A172 (cell line): ENCODE results near the gene KRTAP10-8. TPM values are rescaled to one million over a fixed set of nuclear protein-coding genes. Genes with fewer than 3 reads are reported as not detected.

Source experiments
- total RNA-seq: library from RNA; depleted of rRNA; stranded (reverse); fragments of >200 nt; shearing (Covaris generic); gene quantifications from 2 replicates; pipeline ENCODE4 v1.2.3, GENCODE V29; 2014; rRNA removed

KRTAP10-8 gene
- total RNA-seq, 1 experiment from 2014 or later: not detected

Other genes with a start within 250 kb of the KRTAP10-8 start
- 0.50 and 1.5 TPM in 2 replicates for gene LRRC3, start 156.6 kb upstream of the KRTAP10-8 start, total RNA-seq
- gene KRTAP10-1, start 71.9 kb upstream of the KRTAP10-8 start, total RNA-seq: not detected in 2 replicates
- not detected in 2 replicates for gene KRTAP10-2, start 60.6 kb upstream of the KRTAP10-8 start, total RNA-seq
- not detected in 2 replicates for gene KRTAP10-3, start 53.3 kb upstream of the KRTAP10-8 start, total RNA-seq
- not detected in 2 replicates for gene KRTAP10-4, start 38.4 kb upstream of the KRTAP10-8 start, total RNA-seq
- not detected in 2 replicates for gene KRTAP10-5, start 31.5 kb upstream of the KRTAP10-8 start, total RNA-seq
- gene KRTAP10-6, start 19.6 kb upstream of the KRTAP10-8 start, total RNA-seq: not detected in 2 replicates
- gene KRTAP10-7, start 11.5 kb upstream of the KRTAP10-8 start, total RNA-seq: not detected in 2 replicates
- not detected in 2 replicates for gene KRTAP10-9, start 15.0 kb downstream of the KRTAP10-8 start, total RNA-seq
- not detected in 2 replicates for gene KRTAP10-10, start 25.3 kb downstream of the KRTAP10-8 start, total RNA-seq
- gene KRTAP10-11, start 34.3 kb downstream of the KRTAP10-8 start, total RNA-seq: not detected in 2 replicates
- gene KRTAP12-4, start 42.6 kb downstream of the KRTAP10-8 start, total RNA-seq: not detected in 2 replicates
- not detected in 2 replicates for gene KRTAP12-3, start 45.9 kb downstream of the KRTAP10-8 start, total RNA-seq
- gene KRTAP12-2, start 54.8 kb downstream of the KRTAP10-8 start, total RNA-seq: not detected in 2 replicates
- not detected in 2 replicates for gene KRTAP12-1, start 70.1 kb downstream of the KRTAP10-8 start, total RNA-seq
- not detected in 2 replicates for gene KRTAP10-12, start 85.1 kb downstream of the KRTAP10-8 start, total RNA-seq
- 0.17 TPM in 1 of 2 replicates, not detected in the other for gene TSPEAR, start 99.5 kb downstream of the KRTAP10-8 start, total RNA-seq
- 53.1 and 68.3 TPM in 2 replicates for gene UBE2G2, start 189.7 kb downstream of the KRTAP10-8 start, total RNA-seq
- 118 and 140 TPM in 2 replicates for gene SUMO3, start 206.0 kb downstream of the KRTAP10-8 start, total RNA-seq